ENCODE data around the gene EPB41L4A.

DNA sequence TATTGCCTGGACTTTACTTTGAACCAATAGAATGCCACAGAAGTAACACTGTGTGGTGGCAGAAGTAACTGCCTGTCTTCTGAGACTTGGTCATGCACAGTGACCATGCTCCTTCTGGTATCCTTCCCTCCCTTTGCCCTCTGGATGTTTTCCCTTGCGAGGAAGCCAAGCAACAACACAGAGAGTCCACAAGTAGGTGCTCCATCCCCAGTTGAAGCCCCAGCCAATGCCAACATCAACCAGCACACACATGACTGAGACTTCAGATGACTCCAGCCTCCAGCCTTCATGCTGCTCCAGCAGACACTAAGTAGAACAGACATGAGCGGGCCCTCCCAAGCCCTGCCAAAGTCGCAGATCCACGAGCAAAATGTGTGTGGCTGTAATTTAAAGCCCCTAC lies 129.6 kb downstream of the EPB41L4A start:
- TF ChIP-seq POLR2A (IDR thresholded peaks at IDR 0.05): no peak
- TF ChIP-seq CTCF (IDR thresholded peaks at IDR 0.05): no peak
- no peak for TF ChIP-seq POLR2AphosphoS5 (IDR thresholded peaks at IDR 0.05)

Data from breast epithelium (tissue), 3 donors.